Superior temporal gyrus (tissue), 1 donor: ENCODE measurements around the gene MFNG.
A peak's percentile ranks its signal among the peaks of the same experiment; 100 is the strongest.

Source experiments
- DNase-seq: peaks from one replicate; pipeline ENCODE4 v3.0.0-alpha.2; 2016; ENCODE audit errors: extremely low spot score

The MFNG gene

DNA sequence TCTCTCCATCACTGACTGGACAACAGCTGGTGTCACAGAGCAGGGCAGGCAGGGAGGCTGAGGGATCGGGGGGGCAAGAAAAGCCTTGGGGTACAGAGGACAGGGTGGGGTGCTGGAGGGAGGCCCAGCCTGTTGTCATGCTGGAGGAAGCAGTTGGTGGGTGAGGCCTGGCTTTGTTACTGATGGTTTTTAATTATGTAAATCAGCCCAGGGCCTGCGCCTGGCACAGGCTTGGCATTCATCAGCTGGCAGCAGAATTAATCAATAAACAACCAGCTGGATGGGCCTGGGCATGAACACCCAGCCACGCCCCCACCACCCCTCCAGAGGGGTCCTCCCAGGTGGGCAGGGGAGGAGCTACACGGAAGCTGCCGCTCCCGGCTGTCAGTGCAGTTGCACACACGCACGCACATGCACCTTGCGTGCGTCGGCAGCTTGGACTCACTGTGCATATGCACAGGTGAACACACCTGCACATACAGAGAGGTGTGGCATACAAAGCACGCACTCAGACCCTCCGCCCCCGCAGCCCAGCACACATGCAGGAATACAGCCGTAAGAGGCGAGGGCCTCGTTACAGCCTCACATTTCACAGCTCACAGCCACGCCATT, 37.6 kb downstream of the MFNG start:
- no peak for DNase-seq

DNA sequence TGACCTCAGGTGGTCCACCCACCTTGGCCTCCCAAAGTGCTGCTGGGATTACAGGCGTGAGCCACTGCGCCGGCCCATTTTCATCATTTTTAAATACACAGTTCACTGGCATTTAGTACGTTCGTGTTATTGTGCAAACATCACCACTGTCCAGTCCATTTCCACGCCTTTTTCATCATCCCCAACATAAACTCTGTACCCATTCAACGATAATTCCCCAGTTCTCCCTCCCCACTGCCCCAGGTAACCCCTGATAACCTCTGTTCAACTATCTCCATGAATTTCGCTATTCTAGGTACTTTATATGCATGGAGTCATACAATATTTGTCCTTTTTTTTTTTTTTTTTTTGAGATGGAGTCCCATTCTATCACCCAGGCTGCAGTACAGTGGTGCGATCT, 40.7 kb downstream of the MFNG start:
- no peak for DNase-seq

GRCh38 chr22:37443977-37444376, 42.2 kb downstream of the MFNG start:
- no peak for DNase-seq

DNA sequence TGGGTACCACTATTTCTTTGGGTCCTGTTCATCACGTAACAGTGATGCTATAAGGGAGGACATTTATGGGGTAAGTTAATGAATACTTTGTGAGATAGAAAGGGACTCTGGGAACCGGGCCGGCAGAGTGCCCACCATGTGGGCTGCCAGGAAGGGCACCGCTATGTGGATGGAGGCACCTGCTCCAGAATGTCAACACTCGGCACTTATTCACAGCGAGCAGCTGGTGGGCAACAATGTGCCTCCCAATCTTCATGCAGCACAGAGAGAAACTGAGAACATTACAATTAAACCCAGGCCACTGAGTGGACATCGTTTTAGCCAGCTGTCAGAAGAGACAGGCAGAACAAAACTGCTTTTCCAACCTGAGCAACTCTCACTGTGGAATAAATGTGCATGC, 43.1 kb downstream of the MFNG start:
- no peak for DNase-seq

DNA sequence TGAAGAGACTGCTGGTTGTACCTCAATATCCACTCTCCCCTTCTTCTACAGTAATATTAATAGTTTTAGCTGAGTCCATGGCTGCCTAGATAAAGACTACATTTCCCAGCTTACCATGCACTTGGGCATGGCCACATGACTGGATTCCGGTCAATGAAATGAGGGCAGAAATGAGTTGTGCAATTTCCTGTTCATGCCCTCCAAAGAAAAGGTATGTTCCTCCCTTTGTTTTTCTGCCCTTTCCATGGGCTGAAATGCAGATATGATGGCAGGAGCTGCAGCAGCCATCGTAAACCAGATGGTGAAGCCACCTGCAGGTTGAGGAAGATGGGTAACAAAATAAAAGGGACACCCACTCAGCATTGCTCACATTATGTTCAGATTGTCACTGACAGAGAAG, 43.6 kb downstream of the MFNG start:
- no peak for DNase-seq

GRCh38 chr22:37442135-37442534, 44.0 kb downstream of the MFNG start:
- DNase-seq, result no peak

DNA sequence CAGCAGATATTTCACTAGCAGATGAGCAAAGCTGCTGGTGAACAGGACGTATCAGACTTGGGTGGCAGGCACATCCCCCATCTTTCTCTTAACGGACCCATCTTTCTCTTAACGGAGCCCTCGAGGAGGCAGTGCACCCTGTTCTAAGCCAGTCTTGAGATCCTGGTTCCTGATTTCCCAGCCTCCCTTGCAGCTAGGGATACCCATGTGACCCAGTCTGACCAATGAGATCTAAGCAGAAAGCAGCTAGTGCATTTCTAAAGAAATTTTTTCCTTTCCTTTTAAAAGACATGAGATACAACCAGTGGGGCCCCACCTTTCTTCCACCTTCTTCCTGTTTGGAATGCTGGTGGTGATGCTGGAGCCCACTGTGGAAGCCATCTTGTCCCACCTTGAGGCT, 45.3 kb downstream of the MFNG start:
- no peak for DNase-seq

DNA sequence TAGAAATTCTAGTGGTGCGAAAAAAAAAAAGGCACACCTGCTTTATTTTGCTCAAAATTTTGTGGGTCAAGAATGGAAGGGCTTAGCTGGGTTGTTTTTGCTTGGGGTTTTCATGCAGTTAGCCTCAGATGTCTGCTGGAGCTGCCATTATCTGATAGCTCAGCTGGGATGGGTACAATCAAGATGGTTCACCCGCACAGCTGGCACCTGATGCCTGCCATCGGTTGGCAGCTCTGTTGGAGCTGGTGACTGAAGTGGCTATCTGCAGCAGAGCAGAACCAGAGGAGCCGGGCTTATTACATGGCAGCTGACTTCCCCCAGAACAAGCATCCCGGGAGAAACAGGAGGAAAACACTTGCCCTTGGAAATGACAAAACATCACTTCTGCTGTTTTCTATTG, 46.8 kb downstream of the MFNG start:
- no peak for DNase-seq

- DNase-seq, result no peak
Observed at GRCh38 chr22:37435970-37436603, 50.1 kb downstream of the MFNG start.

GRCh38 chr22:37433786-37434185, 52.4 kb downstream of the MFNG start:
- DNase-seq, result no peak

DNA sequence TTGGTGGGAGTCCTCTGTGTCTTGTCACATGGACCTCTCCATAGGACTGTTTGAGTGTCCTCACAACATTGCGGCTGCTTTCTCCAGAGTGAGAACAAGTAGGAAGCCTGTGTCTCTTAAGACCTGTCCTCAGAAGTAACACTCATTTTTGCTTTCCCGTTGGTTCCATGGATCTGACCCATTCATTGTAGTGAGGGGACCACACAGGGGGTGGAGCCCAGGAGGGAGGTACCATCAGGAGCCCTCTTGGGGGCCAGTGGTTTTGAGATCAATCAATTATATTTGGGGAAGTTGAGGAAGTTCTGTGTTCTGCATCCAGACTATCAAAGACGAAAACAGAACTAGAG, 53.5 kb downstream of the MFNG start:
- no peak for DNase-seq

DNA sequence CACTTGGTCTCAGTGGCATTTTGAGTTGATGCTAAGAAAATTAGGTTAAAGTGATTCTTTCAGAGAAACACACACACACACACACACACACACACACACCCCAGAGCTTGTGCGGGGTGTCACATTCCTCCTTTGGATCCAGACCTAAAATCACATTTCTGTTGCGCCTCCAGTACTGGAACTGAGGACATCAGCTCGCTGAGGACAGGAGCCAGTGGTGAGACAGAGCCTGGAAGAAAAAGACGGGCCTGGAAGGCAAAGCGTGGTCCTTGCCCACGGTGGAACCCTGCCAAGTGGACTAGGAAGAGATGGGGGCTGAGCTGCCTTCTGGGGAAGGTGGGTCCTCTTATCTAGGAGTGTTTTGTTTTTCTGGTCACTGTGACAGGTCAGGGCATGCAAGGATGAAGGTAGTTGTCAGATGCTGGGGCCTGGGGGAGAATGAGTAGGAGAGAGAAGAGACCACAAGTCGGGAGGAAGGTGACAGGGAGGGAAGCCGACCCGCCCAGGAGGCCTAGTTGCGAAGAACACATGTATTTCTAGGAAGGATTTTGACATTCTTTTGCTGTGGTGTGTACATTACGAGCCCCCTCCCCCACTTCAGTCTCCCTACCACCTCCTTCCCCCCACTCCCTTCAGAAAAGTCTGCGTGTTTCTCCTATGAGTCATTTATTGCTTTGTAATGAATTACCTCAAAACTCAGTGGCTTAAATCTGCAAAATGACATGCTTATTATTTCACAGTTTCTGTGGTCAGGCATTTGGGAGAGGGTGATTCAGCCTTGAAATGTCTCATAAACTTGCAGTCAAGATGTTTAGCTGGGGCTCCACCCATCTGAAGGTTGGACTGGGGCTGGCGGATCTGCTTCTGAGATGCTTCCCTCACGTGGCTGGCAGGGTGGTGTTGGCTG, 54.1 kb downstream of the MFNG start:
- DNase-seq, result no peak

DNA sequence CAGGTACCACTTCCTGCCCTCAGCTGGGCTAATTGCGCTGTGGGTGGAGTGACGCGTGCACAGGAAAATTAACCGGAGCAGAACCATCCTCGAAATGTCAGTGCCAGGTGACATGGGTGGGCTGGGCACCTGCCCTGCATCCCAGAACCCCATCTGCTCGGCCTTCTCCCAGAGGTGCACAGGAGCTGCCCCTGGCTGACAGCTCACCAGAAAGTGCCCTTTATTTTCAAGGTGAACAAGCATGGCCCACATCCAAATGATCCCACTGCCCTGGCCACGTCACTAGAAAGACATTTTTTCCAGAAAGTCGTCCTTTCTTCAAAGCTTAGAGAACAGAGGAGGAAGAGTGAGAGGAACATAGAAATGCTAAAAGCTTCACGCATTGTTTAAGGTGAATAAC, 54.8 kb downstream of the MFNG start:
- DNase-seq, result no peak

- no peak for DNase-seq
Observed at GRCh38 chr22:37430941-37431340, 55.2 kb downstream of the MFNG start.

GRCh38 chr22:37428649-37429586, 57.3 kb downstream of the MFNG start:
- DNase-seq, result peak; percentile 60

DNA sequence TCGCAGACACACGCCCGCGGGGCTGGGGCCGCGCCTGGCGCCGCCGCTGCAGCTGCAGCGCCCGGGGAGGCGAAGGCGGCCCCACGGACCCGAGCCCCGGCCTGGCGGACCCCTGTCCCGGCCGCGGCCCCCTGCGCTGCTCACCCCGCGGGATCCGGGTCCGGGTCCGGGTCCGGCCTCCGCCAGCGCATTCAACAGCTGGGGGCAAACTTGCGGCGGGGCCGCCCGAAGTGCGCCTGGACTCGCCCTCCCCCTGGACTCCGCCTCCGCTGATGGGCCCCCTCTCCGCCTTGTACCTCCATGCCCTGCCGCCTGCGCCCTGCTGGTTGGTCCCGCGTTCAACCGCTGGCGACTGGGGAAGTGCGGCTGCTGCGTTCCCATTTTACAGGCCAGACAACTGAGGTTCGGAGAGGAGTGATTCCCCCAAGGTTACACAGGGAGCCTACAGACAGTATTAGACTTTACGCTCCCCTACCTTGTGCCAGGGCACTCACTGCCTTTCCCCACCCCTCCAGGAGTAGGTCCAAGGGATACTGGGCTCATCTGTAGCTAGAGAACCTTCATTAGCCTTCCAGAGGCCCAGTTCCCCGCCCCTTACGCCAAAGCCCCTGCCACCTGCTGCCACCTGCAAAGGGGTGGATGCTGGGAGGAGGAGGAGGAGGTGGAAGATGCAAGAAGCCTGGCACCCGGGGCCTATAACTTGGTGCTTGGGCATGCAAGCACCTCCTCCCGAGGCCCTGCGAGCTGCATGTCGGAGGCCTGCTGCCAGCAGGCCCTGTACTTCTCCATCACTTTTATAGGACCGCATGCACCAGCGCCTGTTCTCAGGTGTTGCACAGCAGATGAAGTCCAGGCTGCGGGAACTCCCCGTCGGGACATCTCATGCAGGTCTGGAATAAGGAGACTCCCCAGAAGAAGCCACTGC, 58.2 kb downstream of the MFNG start:
- no peak for DNase-seq

GRCh38 chr22:37427135-37427710, 59.0 kb downstream of the MFNG start, which contains the start of gene ELFN2:
Gene ELFN2 (minus strand): TSS chr22:37427479. CDS start chr22:37375534, 51,945 bp downstream.
- DNase-seq, result no peak

DNA sequence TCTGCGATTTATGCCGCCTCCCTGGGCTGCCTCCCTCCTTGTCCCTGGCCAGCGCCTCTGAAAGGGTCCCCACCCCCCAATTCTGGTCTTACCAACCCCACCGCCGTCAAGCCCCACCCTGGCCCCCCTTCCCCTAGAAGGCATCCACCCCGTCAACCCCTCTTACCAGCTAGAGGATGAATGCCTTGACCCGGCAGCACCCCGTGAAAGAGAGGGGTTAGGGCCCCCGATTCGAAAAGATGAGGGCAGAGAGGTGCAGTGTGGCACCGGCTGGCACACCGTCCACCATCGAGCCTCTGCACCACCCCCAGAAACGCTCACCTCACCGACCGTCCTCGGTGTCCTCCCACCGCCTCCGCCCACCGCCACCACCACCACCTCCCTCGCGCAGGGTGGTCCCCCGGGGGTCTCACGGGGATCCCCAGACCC, 59.5 kb downstream of the MFNG start:
- no peak for DNase-seq

DNA sequence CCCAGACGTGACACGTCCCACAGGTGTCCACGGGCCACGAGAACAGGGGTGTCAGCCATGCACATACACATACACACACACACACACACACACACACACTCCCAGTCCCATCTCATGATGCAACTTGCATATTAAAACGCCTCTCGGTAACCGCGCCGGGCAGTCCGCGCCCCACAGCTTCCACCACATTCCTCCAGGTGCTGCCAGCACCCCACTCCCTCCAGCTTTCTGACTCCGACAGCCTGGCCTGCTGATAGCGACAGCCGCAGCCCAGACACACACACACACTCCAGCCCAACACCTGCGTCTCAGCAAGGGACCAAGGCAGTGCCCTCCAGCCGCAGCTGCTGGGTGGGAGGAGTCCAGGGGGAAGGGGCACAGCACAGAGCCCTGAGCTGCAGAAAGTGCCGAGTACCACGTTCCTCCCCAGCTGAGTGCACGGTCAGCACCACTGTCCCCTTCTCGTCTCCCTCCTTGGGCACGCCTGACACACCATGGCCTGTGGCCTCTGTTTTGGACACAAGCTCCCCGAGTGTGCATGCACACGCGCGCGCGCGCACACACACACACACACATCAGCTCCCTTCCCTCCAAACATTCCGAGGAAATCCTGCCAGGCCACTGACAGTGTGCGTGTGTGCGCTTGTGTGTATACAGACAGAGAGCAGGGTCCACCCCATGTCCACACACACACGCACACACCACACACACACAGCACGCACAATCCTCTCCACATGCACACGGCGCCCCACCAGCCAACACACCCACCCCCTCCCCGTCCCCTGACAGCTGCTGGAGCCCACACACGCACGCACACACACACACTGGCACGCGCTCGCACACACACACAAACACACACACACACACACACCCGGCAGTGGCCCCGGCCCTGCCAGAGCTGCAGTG, 60.1 kb downstream of the MFNG start:
- DNase-seq, result no peak
